Stimulated activated naive CD8-positive, alpha-beta T cell treated with anti-CD3 and anti-CD28 coated beads, Interleukin-15, amount 100 ng/mL, for 72 hours (primary cell): Measurements from ENCODE around the gene MMP3.

Experiments used
- ATAC-seq: fragments of 150-1000 bp; cut with Tn5 transposase; 2 replicates; pipeline ENCODE4 v1.10.0; 2021; ENCODE audit warnings: mild to moderate bottlenecking, moderate library complexity
- DNase-seq, 2 donors: peaks; one replicate each; pipeline ENCODE4 v3.0.0; 2021 to 2022
- H3K27ac Mint-ChIP-seq, 2 donors: one replicate each; pipeline ENCODE4 v1.8.0; 2022; ENCODE audit warnings: mild to moderate bottlenecking in 2 of 2, mixed read lengths in 2 of 2, moderate library complexity in 2 of 2
- H3K27me3 Mint-ChIP-seq: one replicate; pipeline ENCODE4 v1.8.0; 2022; ENCODE audit warnings: mixed read lengths
- H3K4me1 Mint-ChIP-seq: one replicate; pipeline ENCODE4 v1.8.0; 2022; ENCODE audit warnings: mild to moderate bottlenecking, mixed read lengths
- H3K4me3 Mint-ChIP-seq, 2 donors: one replicate each; pipeline ENCODE4 v1.8.0; 2022; ENCODE audit warnings: mild to moderate bottlenecking in 2 of 2, mixed read lengths in 2 of 2, moderate library complexity in 1 of 2
- H3K9me3 Mint-ChIP-seq, 2 donors: one replicate each; pipeline ENCODE4 v1.8.0; 2022; ENCODE audit warnings: mixed read lengths in 2 of 2

The MMP3 gene

GRCh38 chr11:102842930-102843329, 479 bp downstream of the MMP3 start:
- ATAC-seq, result no peak
- no peak overlapping the region for H3K27ac Mint-ChIP-seq
- DNase-seq, result no peak
- H3K9me3 Mint-ChIP-seq, result no peaks in the 10 kb centered on the region
- peaks cover 14% of the 10 kb centered on the region for H3K27me3 Mint-ChIP-seq
- no peaks in the 10 kb centered on the region for H3K4me1 Mint-ChIP-seq
- H3K4me3 Mint-ChIP-seq, result no peak overlapping the region

- Mint-ChIP-seq H3K4me3 (no peak overlapping the region), H3K4me1 (no peaks in the 10 kb centered on the region), H3K27me3 (peaks cover 7% of the 10 kb centered on the region), H3K27ac (no peak overlapping the region), H3K9me3 (no peaks in the 10 kb centered on the region)
- no peak for DNase-seq
- ATAC-seq, result no peak
Measured at GRCh38 chr11:102840018-102840417, 3.4 kb downstream of the MMP3 start.

GRCh38 chr11:102837646-102838045, 5.8 kb downstream of the MMP3 start:
- no peaks in the 10 kb centered on the region for H3K4me1 Mint-ChIP-seq
- H3K27ac Mint-ChIP-seq, result no peak overlapping the region
- ATAC-seq (no peak), DNase-seq (no peak)
- no peak overlapping the region for H3K4me3 Mint-ChIP-seq
- H3K9me3 Mint-ChIP-seq, result no peaks in the 10 kb centered on the region
- peaks cover 5% of the 10 kb centered on the region for H3K27me3 Mint-ChIP-seq

GRCh38 chr11:102837156-102837555, 6.3 kb downstream of the MMP3 start:
- Mint-ChIP-seq H3K27me3 (peaks cover 10% of the 10 kb centered on the region), H3K4me3 (no peak overlapping the region)

GRCh38 chr11:102836290-102836875, 7.0 kb downstream of the MMP3 start:
- no peaks in the 10 kb centered on the region for H3K4me1 Mint-ChIP-seq
- H3K27me3 Mint-ChIP-seq, result peaks cover 17% of the 10 kb centered on the region
- H3K4me3 Mint-ChIP-seq, result no peak overlapping the region
- H3K27ac Mint-ChIP-seq, result no peak overlapping the region
- no peaks in the 10 kb centered on the region for H3K9me3 Mint-ChIP-seq
- DNase-seq, result no peak
- no peak for ATAC-seq

More at GRCh38 chr11:102837156-102837555, 6.3 kb downstream of the MMP3 start:
- no peak overlapping the region for H3K27ac Mint-ChIP-seq
- no peaks in the 10 kb centered on the region for H3K9me3 Mint-ChIP-seq
- no peak for DNase-seq
- no peak for ATAC-seq
- H3K4me1 Mint-ChIP-seq, result no peaks in the 10 kb centered on the region

GRCh38 chr11:102833731-102834130, 9.7 kb downstream of the MMP3 start:
- Mint-ChIP-seq H3K4me3 (no peak overlapping the region), H3K4me1 (no peaks in the 10 kb centered on the region), H3K27ac (no peak overlapping the region), H3K27me3 (peaks cover 38% of the 10 kb centered on the region), H3K9me3 (no peaks in the 10 kb centered on the region)
- DNase-seq (no peak), ATAC-seq (no peak)

GRCh38 chr11:102832612-102833011, 10.8 kb downstream of the MMP3 start:
- Mint-ChIP-seq H3K4me3 (no peak overlapping the region), H3K4me1 (no peaks in the 10 kb centered on the region), H3K27me3 (peaks cover 38% of the 10 kb centered on the region), H3K9me3 (no peaks in the 10 kb centered on the region), H3K27ac (no peak overlapping the region)
- no peak for ATAC-seq
- no peak for DNase-seq

- DNase-seq (peak; percentile 5 to 41), ATAC-seq (peak; percentile 74)
- Mint-ChIP-seq H3K27me3 (peaks cover 45% of the 10 kb centered on the region), H3K27ac (no peak overlapping the region), H3K9me3 (no peaks in the 10 kb centered on the region), H3K4me1 (no peaks in the 10 kb centered on the region), H3K4me3 (peak overlapping the region; percentile 27 to 55)
Measured at GRCh38 chr11:102831489-102832440, 11.6 kb downstream of the MMP3 start.

- H3K27me3 Mint-ChIP-seq, result peaks cover 47% of the 10 kb centered on the region
- no peak overlapping the region for H3K27ac Mint-ChIP-seq
- ATAC-seq (no peak), DNase-seq (no peak)
- H3K4me3 Mint-ChIP-seq, result no peak overlapping the region
- H3K9me3 Mint-ChIP-seq, result no peaks in the 10 kb centered on the region
- no peaks in the 10 kb centered on the region for H3K4me1 Mint-ChIP-seq
Measured at GRCh38 chr11:102831128-102831488, 12.3 kb downstream of the MMP3 start.

GRCh38 chr11:102830001-102830727, 13.2 kb downstream of the MMP3 start:
- ATAC-seq (no peak), DNase-seq (no peak)
- H3K27ac Mint-ChIP-seq, result no peak overlapping the region
- H3K9me3 Mint-ChIP-seq, result no peaks in the 10 kb centered on the region
- no peaks in the 10 kb centered on the region for H3K4me1 Mint-ChIP-seq
- H3K27me3 Mint-ChIP-seq, result peaks cover 47% of the 10 kb centered on the region
- H3K4me3 Mint-ChIP-seq, result no peak overlapping the region

- ATAC-seq, result no peak
- H3K27ac Mint-ChIP-seq, result no peak overlapping the region
- H3K4me3 Mint-ChIP-seq, result no peak overlapping the region
- no peaks in the 10 kb centered on the region for H3K4me1 Mint-ChIP-seq
- H3K9me3 Mint-ChIP-seq, result no peaks in the 10 kb centered on the region
- DNase-seq, result no peak
- peaks cover 47% of the 10 kb centered on the region for H3K27me3 Mint-ChIP-seq
Measured at GRCh38 chr11:102829316-102830000, 14.0 kb downstream of the MMP3 start.

GRCh38 chr11:102824556-102824955, 18.9 kb downstream of the MMP3 start:
- Mint-ChIP-seq H3K27me3 (peaks cover 12% of the 10 kb centered on the region), H3K4me1 (no peaks in the 10 kb centered on the region), H3K4me3 (no peak overlapping the region), H3K27ac (no peak overlapping the region), H3K9me3 (no peaks in the 10 kb centered on the region)
- no peak for DNase-seq
- no peak for ATAC-seq

GRCh38 chr11:102819491-102819890, 23.9 kb downstream of the MMP3 start:
- peaks cover 15 to 30% of the 10 kb centered on the region in 2 donors for H3K9me3 Mint-ChIP-seq
- no peaks in the 10 kb centered on the region for H3K4me1 Mint-ChIP-seq
- no peak for ATAC-seq
- H3K27ac Mint-ChIP-seq, result no peak overlapping the region
- no peak overlapping the region for H3K4me3 Mint-ChIP-seq
- DNase-seq, result no peak
- H3K27me3 Mint-ChIP-seq, result no peaks in the 10 kb centered on the region

- no peak overlapping the region for H3K4me3 Mint-ChIP-seq
- H3K27me3 Mint-ChIP-seq, result no peaks in the 10 kb centered on the region
- H3K27ac Mint-ChIP-seq, result no peak overlapping the region
- peaks cover 15 to 27% of the 10 kb centered on the region in 2 donors for H3K9me3 Mint-ChIP-seq
- ATAC-seq, result no peak
- H3K4me1 Mint-ChIP-seq, result no peaks in the 10 kb centered on the region
- DNase-seq, result no peak
Measured at GRCh38 chr11:102813484-102813883, 29.9 kb downstream of the MMP3 start.

GRCh38 chr11:102812188-102812587, 31.2 kb downstream of the MMP3 start:
- ATAC-seq (no peak), DNase-seq (no peak)
- no peak overlapping the region for H3K4me3 Mint-ChIP-seq
- H3K4me1 Mint-ChIP-seq, result no peaks in the 10 kb centered on the region
- peaks cover 9% of the 10 kb centered on the region for H3K27me3 Mint-ChIP-seq
- no peak overlapping the region for H3K27ac Mint-ChIP-seq
- H3K9me3 Mint-ChIP-seq, result peaks cover 8 to 24% of the 10 kb centered on the region in 2 donors
